ENCODE results near the gene VAT1. TPM values are rescaled to one million over a fixed set of nuclear protein-coding genes. Genes with fewer than 3 reads are reported as not detected.

VAT1 gene
- total and polyA plus RNA-seq, 2 of the 13 experiments (the other 11 are each of a cell fraction or from before 2014, with no cell fraction given): 143 to 205 TPM

GRCh38 chr17:43006639-43007551, 15.3 kb downstream of the VAT1 start, which contains the start of gene IFI35 (continued):
- TF ChIP-seq ZNF446 (CRISPR knock-in tag; IDR thresholded peaks at IDR 0.05) (no peak), BCL6 (CRISPR knock-in tag; IDR thresholded peaks at IDR 0.05) (peak; percentile 8; the same call in 1 of the 2 replicates), PAF1 (CRISPR knock-in tag; IDR thresholded peaks at IDR 0.05) (0 out of 2 replicates have a peak, but pooled peaks have one; percentile 37), DMAP1 (CRISPR knock-in tag; IDR thresholded peaks at IDR 0.05) (peak; percentile 66; the same call in 1 of the 2 replicates), ZMYM3 (CRISPR knock-in tag; IDR thresholded peaks at IDR 0.05) (peak; percentile 87), KLF6 (CRISPR knock-in tag; IDR thresholded peaks at IDR 0.05) (peak; percentile 38; the same call in 1 of the 2 replicates), ZNF362 (CRISPR knock-in tag; IDR thresholded peaks at IDR 0.05; ENCODE audit: borderline replicate concordance) (peak; percentile 25; the same call in 1 of the 2 replicates), BRCA1 (CRISPR knock-in tag; IDR thresholded peaks at IDR 0.05) (0 out of 2 replicates have a peak, but pooled peaks have one; percentile 71), PHF8 (CRISPR knock-in tag; IDR thresholded peaks at IDR 0.05) (peak; percentile 60), ZSCAN25 (CRISPR knock-in tag; IDR thresholded peaks at IDR 0.05) (peak; percentile 47; the same call in 1 of the 2 replicates), MED1 (CRISPR knock-in tag; IDR thresholded peaks at IDR 0.05) (peak; percentile 74; the same call in 1 of the 2 replicates), TAF1 (CRISPR knock-in tag; IDR thresholded peaks at IDR 0.05) (peak; percentile 58; the same call in 1 of the 2 replicates), XRCC5 (optimal IDR thresholded peaks at IDR 0.05; ENCODE audit: low read length) (peak; percentile 91), ZNF354B (CRISPR knock-in tag; IDR thresholded peaks at IDR 0.05) (no peak), ZNF543 (CRISPR knock-in tag; IDR thresholded peaks at IDR 0.05) (no peak), GATAD1 (CRISPR knock-in tag; IDR thresholded peaks at IDR 0.05) (peak; percentile 34), ZNF121 (CRISPR knock-in tag; IDR thresholded peaks at IDR 0.05) (no peak), BCL3 (CRISPR knock-in tag; IDR thresholded peaks at IDR 0.05) (no peak; the same call in 1 of the 2 replicates), RFXAP (CRISPR knock-in tag; IDR thresholded peaks at IDR 0.05; ENCODE audit: borderline replicate concordance) (peak; percentile 64; the same call in 1 of the 2 replicates), ATAD3A (CRISPR knock-in tag; IDR thresholded peaks at IDR 0.05) (no peak)
- TF ChIP-seq, protein P1, sequence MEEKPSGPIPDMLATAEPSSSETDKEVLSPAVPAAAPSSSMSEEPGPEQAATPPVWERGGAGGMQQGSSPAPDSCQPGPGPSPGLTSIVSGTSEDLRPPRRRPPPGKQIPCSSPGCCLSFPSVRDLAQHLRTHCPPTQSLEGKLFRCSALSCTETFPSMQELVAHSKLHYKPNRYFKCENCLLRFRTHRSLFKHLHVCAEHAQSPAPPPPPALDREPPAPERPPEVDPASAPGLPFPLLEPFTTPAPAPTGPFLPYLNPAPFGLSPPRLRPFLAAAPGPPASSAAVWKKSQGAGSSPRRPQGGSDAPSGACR (CRISPR knock-in tag; IDR thresholded peaks at IDR 0.05): peak; percentile 51; the same call in 1 of the 2 replicates
- TF ChIP-seq, protein P2, sequence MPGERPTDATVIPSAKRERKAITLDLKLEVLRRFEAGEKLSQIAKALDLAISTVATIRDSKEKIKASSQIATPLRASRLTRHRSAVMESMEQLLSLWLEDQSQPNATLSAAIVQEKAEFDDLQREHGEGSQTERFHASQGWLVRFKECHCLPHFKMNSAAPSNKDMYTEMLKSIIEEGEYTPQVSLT (CRISPR knock-in tag; IDR thresholded peaks at IDR 0.05; ENCODE audit: borderline replicate concordance, low read depth): no peak
- TF ChIP-seq, protein P3, sequence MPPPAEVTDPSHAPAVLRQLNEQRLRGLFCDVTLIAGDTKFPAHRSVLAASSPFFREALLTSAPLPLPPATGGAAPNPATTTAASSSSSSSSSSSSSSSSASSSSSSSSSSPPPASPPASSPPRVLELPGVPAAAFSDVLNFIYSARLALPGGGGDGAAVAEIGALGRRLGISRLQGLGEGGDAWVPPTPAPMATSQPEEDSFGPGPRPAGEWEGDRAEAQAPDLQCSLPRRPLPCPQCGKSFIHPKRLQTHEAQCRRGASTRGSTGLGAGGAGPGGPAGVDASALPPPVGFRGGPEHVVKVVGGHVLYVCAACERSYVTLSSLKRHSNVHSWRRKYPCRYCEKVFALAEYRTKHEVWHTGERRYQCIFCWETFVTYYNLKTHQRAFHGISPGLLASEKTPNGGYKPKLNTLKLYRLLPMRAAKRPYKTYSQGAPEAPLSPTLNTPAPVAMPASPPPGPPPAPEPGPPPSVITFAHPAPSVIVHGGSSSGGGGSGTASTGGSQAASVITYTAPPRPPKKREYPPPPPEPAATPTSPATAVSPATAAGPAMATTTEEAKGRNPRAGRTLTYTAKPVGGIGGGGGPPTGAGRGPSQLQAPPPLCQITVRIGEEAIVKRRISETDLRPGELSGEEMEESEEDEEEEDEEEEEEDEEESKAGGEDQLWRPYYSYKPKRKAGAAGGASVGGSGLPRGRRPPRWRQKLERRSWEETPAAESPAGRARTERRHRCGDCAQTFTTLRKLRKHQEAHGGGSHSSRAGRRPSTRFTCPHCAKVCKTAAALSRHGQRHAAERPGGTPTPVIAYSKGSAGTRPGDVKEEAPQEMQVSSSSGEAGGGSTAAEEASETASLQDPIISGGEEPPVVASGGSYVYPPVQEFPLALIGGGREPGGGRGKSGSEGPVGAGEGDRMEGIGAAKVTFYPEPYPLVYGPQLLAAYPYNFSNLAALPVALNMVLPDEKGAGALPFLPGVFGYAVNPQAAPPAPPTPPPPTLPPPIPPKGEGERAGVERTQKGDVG (CRISPR knock-in tag; IDR thresholded peaks at IDR 0.05; ENCODE audit: borderline replicate concordance): 0 out of 2 replicates have a peak, but pooled peaks have one; percentile 17
